Gastrocnemius medialis (tissue), 4 donors: Measurements from ENCODE around the gene VAC14. TPM values are rescaled to one million over a fixed set of nuclear protein-coding genes. Genes with fewer than 3 reads are reported as not detected.

Experiments
- ATAC-seq, 2 donors: fragments of 150-250 bp; one replicate each; pipeline ENCODE4 v1.9.1; 2016
- DNase-seq, 2 donors: peaks; one replicate each; pipeline ENCODE4 v3.0.0-alpha.2; 2019
- H3K27ac ChIP-seq, 4 donors: fragments of 200-600 bp; sonication (generic); 1 replicate in 1 of 4; 2 replicates in 3 of 4; pipeline ENCODE4 v1.5.1; 2016 to 2018; ENCODE audit warnings: mild to moderate bottlenecking in 2 of 4, moderate library complexity in 1 of 4
- H3K27me3 ChIP-seq, 3 donors: fragments of 200-600 bp; sonication (generic) in 2 of 3; 1 replicate in 1 of 3; 2 replicates in 2 of 3; pipeline versions ENCODE4 v1.5.1 to v1.6.0; 2016 to 2019; ENCODE audit warnings: mild to moderate bottlenecking in 1 of 3, moderate library complexity in 1 of 3
- H3K36me3 ChIP-seq, 2 donors: fragments of 200-600 bp; sonication (generic) in 1 of 2; one replicate each; pipeline ENCODE4 v1.5.1; 2017 to 2018
- H3K4me1 ChIP-seq, 2 donors: fragments of 200-600 bp; sonication (generic) in 1 of 2; one replicate each; pipeline ENCODE4 v1.5.1; 2016 to 2017; ENCODE audit warnings: mild to moderate bottlenecking in 2 of 2
- H3K4me3 ChIP-seq, 4 donors: fragments of 200-600 bp; sonication (generic) in 3 of 4; 1 replicate in 1 of 4; 2 replicates in 3 of 4; pipeline ENCODE4 v1.5.1; 2016 to 2019; ENCODE audit warnings: mild to moderate bottlenecking in 2 of 4
- H3K9me3 ChIP-seq, 3 donors: fragments of 200-600 bp; sonication (generic) in 2 of 3; 1 replicate in 1 of 3; 2 replicates in 2 of 3; pipeline ENCODE4 v1.5.1; 2016 to 2019
- CTCF ChIP-seq, 5 experiments: fragments of 450-650 bp in 3 of 5; fragments of 200-600 bp in 2 of 5; sonication (generic) in 2 of 5; IDR thresholded peaks in 4 of 5; conservative IDR thresholded peaks in 1 of 5; 1 replicate in 4 of 5; 2 replicates in 1 of 5; pipeline ENCODE4 v1.5.1; 2016 to 2019; ENCODE audit warnings: antibody characterized with exemption in 5 of 5, mild to moderate bottlenecking in 3 of 5, moderate library complexity in 3 of 5
- POLR2A ChIP-seq, 2 donors: fragments of 450-650 bp; IDR thresholded peaks; one replicate each; pipeline ENCODE4 v1.6.1; 2017; ENCODE audit warnings: antibody characterized with exemption in 2 of 2, mild to moderate bottlenecking in 2 of 2, moderate library complexity in 2 of 2
- in situ Hi-C, 4 donors: fragments of 200-750 bp; cut with MboI; loops; one replicate each; pipeline versions ENCODE4 v1.15.0 to v1.8.0; 2017; ENCODE audit warnings: low sequenced_read_pairs in 4 of 4
- intact Hi-C: fragments of 100-400 bp; cut with DNase I; formaldehyde crosslinking; loops from one replicate; pipeline ENCODE4 v1.15.1; 2023; ENCODE audit warnings: low total_unique reads
- total RNA-seq, 4 donors: library from RNA; depleted of rRNA; stranded (reverse); fragments of >200 nt; gene quantifications; one replicate each; pipeline versions ENCODE4 v1.1.0 to v1.2.3, GENCODE V29; 2016

The VAC14 gene
- total RNA-seq, 4 donors from 2014 or later = 19.8 to 30.9 (median 27.0) TPM

- ATAC-seq (peak; percentile 64 to 66), DNase-seq (no peak)
- TF ChIP-seq CTCF (IDR thresholded peaks at IDR 0.05 in 4 of 5, conservative IDR thresholded peaks at IDR 0.05 in 1 of 5) = no peak
- TF ChIP-seq POLR2A (IDR thresholded peaks at IDR 0.05) = no peak
- no peaks in the 10 kb centered on the region for H3K27me3 ChIP-seq
- no peaks in the 10 kb centered on the region for H3K9me3 ChIP-seq
- H3K27ac ChIP-seq = peak overlapping the region; percentile 61 to 66 (median 64)
- H3K4me1 ChIP-seq = peaks cover 36 to 39% of the 10 kb centered on the region in 2 donors
- in situ Hi-C loops (loop anchor here (5.0 to 25.0 kb wide), 4 partner anchors 90 to 235 kb away; no protein-coding TSS in a partner anchor), intact Hi-C loops (no loop called here)
- no peaks in the 10 kb centered on the region for H3K36me3 ChIP-seq
- no peak overlapping the region for H3K4me3 ChIP-seq
Measured at GRCh38 chr16:70772493-70772892, 28.5 kb downstream of the VAC14 start.

- in situ Hi-C loops = loop anchor here (5.0 to 25.0 kb wide), 4 partner anchors 89 to 234 kb away; no protein-coding TSS in a partner anchor
- intact Hi-C loops = loop anchor here (1.0 to 2.0 kb wide), 3 partner anchors 20 to 242 kb away; no protein-coding TSS in a partner anchor
- peak overlapping the region; percentile 27 to 66 (median 64) for H3K27ac ChIP-seq
- TF ChIP-seq POLR2A (IDR thresholded peaks at IDR 0.05) (no peak), CTCF (IDR thresholded peaks at IDR 0.05 in 4 of 5, conservative IDR thresholded peaks at IDR 0.05 in 1 of 5) (peak; percentile 95 to 97 (median 96))
- no peaks in the 10 kb centered on the region for H3K36me3 ChIP-seq
- H3K4me1 ChIP-seq = peaks cover 45 to 49% of the 10 kb centered on the region in 2 donors
- H3K4me3 ChIP-seq = no peak overlapping the region
- no peaks in the 10 kb centered on the region for H3K27me3 ChIP-seq
- no peaks in the 10 kb centered on the region for H3K9me3 ChIP-seq
- DNase-seq (peak; percentile 44 to 75), ATAC-seq (peak; percentile 72 to 79)
Measured at GRCh38 chr16:70770626-70771552, 30.1 kb downstream of the VAC14 start.

- Histone ChIP-seq H3K36me3 (no peaks in the 10 kb centered on the region), H3K4me3 (no peak overlapping the region), H3K27ac (peak overlapping the region; percentile 27 to 66 (median 58)), H3K27me3 (no peaks in the 10 kb centered on the region), H3K9me3 (no peaks in the 10 kb centered on the region), H3K4me1 (peaks cover 45 to 49% of the 10 kb centered on the region in 2 donors)
- DNase-seq (no peak), ATAC-seq (peak in 1 of 2 donors; percentile 28)
- intact Hi-C loops (loop anchor here (2.0 kb wide), 2 partner anchors 19 to 241 kb away; no protein-coding TSS in a partner anchor), in situ Hi-C loops (loop anchor here (5.0 to 25.0 kb wide), 4 partner anchors 88 to 233 kb away; no protein-coding TSS in a partner anchor)
- TF ChIP-seq POLR2A (IDR thresholded peaks at IDR 0.05) (no peak), CTCF (IDR thresholded peaks at IDR 0.05 in 4 of 5, conservative IDR thresholded peaks at IDR 0.05 in 1 of 5) (no peak)
Measured at GRCh38 chr16:70770291-70770625, 30.7 kb downstream of the VAC14 start.

- intact Hi-C loops (loop anchor here (2.0 kb wide), 2 partner anchors 19 to 241 kb away; no protein-coding TSS in a partner anchor), in situ Hi-C loops (loop anchor here (5.0 to 25.0 kb wide), 5 partner anchors 85 to 232 kb away; partner anchors contain the start of gene MTSS2 (in 1 of the 4))
- no peaks in the 10 kb centered on the region for H3K27me3 ChIP-seq
- peaks cover 45 to 49% of the 10 kb centered on the region in 2 donors for H3K4me1 ChIP-seq
- H3K27ac ChIP-seq = no peak overlapping the region
- DNase-seq (no peak), ATAC-seq (no peak)
- no peaks in the 10 kb centered on the region for H3K9me3 ChIP-seq
- no peak overlapping the region for H3K4me3 ChIP-seq
- no peak for TF ChIP-seq POLR2A (IDR thresholded peaks at IDR 0.05)
- TF ChIP-seq CTCF (IDR thresholded peaks at IDR 0.05 in 4 of 5, conservative IDR thresholded peaks at IDR 0.05 in 1 of 5) = no peak
- H3K36me3 ChIP-seq = no peaks in the 10 kb centered on the region
Measured at GRCh38 chr16:70769761-70770160, 31.2 kb downstream of the VAC14 start.
